ENCODE data around the gene ACSM2B.
"Not testable (repeated sequence)": the region's sequence is repeated elsewhere in the genome, so short reads cannot be mapped to it uniquely, and the experiment has no call there.

The ACSM2B gene, protein sequence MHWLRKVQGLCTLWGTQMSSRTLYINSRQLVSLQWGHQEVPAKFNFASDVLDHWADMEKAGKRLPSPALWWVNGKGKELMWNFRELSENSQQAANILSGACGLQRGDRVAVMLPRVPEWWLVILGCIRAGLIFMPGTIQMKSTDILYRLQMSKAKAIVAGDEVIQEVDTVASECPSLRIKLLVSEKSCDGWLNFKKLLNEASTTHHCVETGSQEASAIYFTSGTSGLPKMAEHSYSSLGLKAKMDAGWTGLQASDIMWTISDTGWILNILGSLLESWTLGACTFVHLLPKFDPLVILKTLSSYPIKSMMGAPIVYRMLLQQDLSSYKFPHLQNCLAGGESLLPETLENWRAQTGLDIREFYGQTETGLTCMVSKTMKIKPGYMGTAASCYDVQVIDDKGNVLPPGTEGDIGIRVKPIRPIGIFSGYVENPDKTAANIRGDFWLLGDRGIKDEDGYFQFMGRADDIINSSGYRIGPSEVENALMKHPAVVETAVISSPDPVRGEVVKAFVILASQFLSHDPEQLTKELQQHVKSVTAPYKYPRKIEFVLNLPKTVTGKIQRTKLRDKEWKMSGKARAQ

GRCh38 chr16:20576145-20576544, at the start of gene ACSM2B:
TSS of gene ACSM2B (minus strand) at chr16:20576367. CDS start at chr16:20564845, 11,522 bp downstream.
- DNase-seq = not testable (repeated sequence)

GRCh38 chr16:20624882-20625807, 49.0 kb upstream of the ACSM2B start:
- no peak for DNase-seq

DNA sequence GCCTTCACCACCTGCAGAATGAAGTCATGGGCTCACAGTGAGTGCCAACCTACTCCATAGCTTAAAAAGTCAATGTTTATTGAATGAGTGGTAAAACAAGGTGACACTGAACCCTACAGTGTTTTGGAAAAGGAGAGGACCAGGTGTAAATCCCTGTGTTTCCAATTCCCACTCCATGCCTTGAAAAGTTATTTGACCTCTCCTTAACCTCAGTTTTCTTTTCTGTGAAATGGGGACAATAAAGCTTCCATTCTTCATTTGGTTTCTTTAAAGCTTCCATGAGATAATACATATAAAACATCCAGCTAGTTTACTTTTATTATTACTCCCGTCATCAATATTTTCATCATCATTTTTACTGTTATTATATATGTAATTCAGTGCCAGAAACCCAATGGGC, 48.0 kb upstream of the ACSM2B start:
- DNase-seq = no peak

GRCh38 chr16:20622498-20622870, 46.3 kb upstream of the ACSM2B start:
- DNase-seq = no peak

DNA sequence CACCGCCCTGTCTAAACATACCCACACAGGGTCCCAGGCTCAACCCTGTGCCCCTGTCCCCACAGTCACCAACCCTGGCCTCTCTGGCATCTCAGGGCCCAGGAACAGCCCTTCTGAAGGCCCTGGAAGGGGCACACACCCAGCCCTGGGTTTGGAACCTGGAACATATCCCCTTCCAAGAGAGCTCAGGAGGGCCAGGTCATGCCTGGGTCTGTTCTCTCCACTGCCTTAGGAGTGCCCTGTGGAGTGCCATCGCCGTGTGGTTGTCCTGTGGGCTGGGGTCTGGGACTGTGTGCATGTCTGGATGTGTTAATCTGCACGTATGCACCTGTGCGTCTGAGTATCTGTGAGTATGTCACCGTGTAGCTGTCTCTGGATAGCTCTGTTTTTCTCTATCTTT, 45.2 kb upstream of the ACSM2B start:
- DNase-seq = no peak

- no peak for DNase-seq
Observed at GRCh38 chr16:20620770-20621169, 44.6 kb upstream of the ACSM2B start.

GRCh38 chr16:20620003-20620402, 43.8 kb upstream of the ACSM2B start:
- no peak for DNase-seq

- DNase-seq = no peak
Observed at GRCh38 chr16:20617271-20617670, 41.1 kb upstream of the ACSM2B start.

DNA sequence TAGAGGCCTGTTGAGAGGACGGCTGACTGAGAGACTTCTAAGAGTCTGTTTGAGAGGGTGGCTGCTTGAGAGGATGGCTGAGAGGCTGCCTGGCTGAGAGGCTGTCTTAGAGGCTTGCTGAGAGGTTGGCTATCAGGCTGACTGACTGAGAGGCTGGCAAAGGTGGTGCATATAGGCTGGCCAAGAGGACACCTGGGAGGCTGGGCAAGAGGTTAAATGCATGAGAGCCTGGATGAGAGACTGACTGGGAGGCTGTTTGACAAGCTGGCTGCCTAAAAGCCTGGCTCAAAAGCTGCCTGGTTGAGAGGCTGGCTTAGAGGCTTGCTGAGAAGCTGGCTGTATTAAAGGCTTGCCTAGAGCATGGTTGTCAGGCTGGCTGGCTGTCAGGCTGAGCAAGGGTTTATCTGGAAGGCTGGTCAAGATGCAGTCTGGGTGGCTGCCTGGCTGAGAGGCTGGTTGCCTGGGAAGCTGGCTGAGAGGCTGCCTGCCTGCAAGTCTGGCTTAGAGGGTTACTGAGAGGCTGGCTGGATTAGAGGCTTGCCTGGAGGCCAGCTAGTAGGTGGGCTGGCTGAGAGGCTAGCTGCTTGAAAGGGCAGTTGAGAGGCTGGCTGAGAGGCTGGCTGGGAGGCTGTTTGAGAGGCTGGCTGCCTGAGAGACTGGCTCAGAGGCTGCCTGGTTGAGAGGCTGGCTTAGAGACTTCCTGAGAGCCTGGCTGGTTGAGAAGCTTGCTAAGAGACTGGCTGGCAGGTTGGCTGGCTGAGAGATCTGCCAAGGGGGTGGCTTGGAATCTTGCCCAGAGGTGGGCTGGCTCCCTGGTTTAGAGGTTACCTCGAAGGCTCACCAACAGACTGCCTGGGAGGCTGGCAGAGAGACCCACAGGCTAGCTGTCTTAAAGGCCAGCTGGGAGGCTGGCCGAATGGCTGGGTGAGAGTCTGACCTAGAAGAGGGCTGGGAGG, 38.3 kb upstream of the ACSM2B start:
- DNase-seq = no peak

GRCh38 chr16:20613481-20614185, 37.5 kb upstream of the ACSM2B start:
- DNase-seq = no peak

GRCh38 chr16:20612551-20613480, 36.6 kb upstream of the ACSM2B start:
- DNase-seq = no peak

DNA sequence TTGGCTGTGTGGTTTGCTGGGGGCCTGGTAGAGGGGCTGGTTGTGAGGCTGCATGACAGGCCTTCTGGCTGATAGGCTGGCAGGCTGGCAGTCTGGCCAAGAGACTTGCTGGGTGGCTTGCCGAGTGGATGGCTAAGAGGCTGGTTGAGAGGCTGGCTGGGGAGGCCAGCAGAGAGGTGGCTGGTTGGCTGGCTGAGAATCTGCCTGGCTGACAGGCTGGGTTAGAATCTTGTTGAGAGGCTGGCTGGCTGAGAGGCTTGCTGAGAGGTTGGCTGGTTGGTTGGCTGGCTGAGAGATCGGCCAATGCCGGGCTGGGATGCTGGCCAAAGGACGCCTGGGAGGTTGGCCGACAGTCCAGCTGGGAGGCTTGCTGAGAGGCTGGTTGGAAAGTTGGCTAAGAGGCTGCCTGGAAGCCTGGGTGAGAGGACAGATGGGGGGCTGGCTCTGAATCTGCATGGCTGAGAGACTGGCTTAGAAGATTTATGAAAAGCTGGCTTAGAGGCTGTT, 35.9 kb upstream of the ACSM2B start:
- DNase-seq = peak; percentile 39

- no peak for DNase-seq
Observed at GRCh38 chr16:20611350-20611902, 35.3 kb upstream of the ACSM2B start.

- no peak for DNase-seq
Observed at GRCh38 chr16:20610892-20611349, 34.8 kb upstream of the ACSM2B start.

DNA sequence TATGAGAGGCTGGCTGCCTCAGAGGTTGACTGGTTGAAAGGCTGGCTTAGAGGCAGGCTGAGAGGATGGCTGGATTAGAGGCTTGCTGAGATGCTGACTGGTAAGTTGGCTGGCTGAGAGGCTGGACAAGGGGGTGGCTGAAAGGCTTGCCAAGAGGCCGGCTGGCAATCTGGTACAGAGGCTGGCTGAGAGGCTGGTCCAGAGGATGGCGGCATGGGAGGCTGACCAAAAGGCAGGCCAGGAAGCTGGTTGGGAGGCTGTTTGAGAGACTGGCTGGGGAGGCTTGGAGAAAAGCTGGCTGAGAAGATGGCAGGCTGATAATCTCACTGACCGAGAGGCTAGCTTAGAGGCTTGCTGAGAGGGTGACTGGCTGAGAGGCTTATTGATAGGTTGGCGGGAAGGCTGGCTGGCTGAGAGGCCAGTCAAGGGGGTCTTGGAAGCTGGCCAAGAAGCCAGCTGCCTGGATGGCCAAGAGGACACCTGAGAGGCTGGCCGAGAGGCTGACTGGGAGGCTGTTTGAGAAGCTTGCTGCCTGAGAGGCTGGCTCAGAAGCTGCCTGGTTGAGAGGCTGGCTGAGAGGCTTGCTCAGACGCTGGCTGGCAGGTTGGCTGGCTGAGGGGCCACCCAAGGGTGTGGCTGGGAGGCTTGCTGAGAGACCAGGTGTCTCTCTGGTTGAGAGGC, 34.2 kb upstream of the ACSM2B start:
- DNase-seq = no peak

- DNase-seq = not testable (repeated sequence)
Observed at GRCh38 chr16:20602205-20602604, 26.0 kb upstream of the ACSM2B start.

DNA sequence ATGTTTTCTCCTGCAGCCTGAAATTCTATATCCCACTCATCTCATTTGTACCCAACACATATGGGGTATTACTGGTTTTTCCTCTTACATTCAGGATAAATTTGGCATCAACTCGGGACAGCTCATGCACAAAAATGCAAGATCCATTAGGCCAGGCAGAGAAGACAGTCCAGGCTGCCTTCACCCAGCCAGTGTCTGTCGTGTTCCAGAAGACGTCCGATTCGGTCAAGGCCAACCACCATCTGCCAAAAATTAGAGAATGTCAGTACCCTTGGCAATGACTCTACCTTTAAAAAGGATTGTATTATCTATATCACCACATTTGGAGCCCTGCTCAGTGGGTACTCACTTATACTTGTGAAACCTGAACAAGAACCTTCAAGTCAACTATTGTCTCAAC, 23.3 kb upstream of the ACSM2B start:
- not testable (repeated sequence) for DNase-seq

GRCh38 chr16:20598832-20599469, 22.8 kb upstream of the ACSM2B start:
- DNase-seq = no peak

GRCh38 chr16:20595694-20596093, 19.5 kb upstream of the ACSM2B start:
- not testable (repeated sequence) for DNase-seq

Measured in right hindlimb (tissue), 1 donor.